ENCODE results near the gene NAPA.

NAPA gene

GRCh38 chr19:47550129-47550528, 35.3 kb upstream of the NAPA start:
- H3K4me2 ChIP-seq: no peak overlapping the region
- no peaks in the 10 kb centered on the region for H3K36me3 ChIP-seq (ENCODE audit: insufficient read depth)
- no peak overlapping the region for H2AFZ ChIP-seq (ENCODE audit: low read depth)
- H3K4me1 ChIP-seq (ENCODE audit: low read depth, poor library complexity, severe bottlenecking): no peaks in the 10 kb centered on the region
- no peak overlapping the region for H3K9ac ChIP-seq
- H3K27ac ChIP-seq: no peak overlapping the region
- H3K27me3 ChIP-seq (ENCODE audit: insufficient read depth, low read depth): peaks cover 9% of the 10 kb centered on the region; the same call in 1 of the 2 replicates
- H3K4me3 ChIP-seq (IDR thresholded peaks at IDR 0.05; ENCODE audit: insufficient read depth, low read depth, low read length): no peak overlapping the region
- H4K20me1 ChIP-seq (ENCODE audit: insufficient read depth): no peaks in the 10 kb centered on the region
- H3K79me2 ChIP-seq (ENCODE audit: insufficient read depth, low read depth): no peaks in the 10 kb centered on the region
- no peak for TF ChIP-seq CTCF (conservative IDR thresholded peaks at IDR 0.05; ENCODE audit: low read depth, low read length)

- Histone ChIP-seq H2AFZ (ENCODE audit: low read depth) (no peak overlapping the region), H3K79me2 (ENCODE audit: insufficient read depth, low read depth) (no peaks in the 10 kb centered on the region), H3K4me1 (ENCODE audit: low read depth, poor library complexity, severe bottlenecking) (no peaks in the 10 kb centered on the region), H3K9ac (no peak overlapping the region), H3K4me2 (no peak overlapping the region), H3K27ac (no peak overlapping the region), H4K20me1 (ENCODE audit: insufficient read depth) (no peaks in the 10 kb centered on the region), H3K36me3 (ENCODE audit: insufficient read depth) (no peaks in the 10 kb centered on the region), H3K27me3 (ENCODE audit: insufficient read depth, low read depth) (peaks cover 9% of the 10 kb centered on the region; the same call in 1 of the 2 replicates), H3K4me3 (IDR thresholded peaks at IDR 0.05; ENCODE audit: insufficient read depth, low read depth, low read length) (no peak overlapping the region)
- TF ChIP-seq CTCF (conservative IDR thresholded peaks at IDR 0.05; ENCODE audit: low read depth, low read length): no peak
Measured at GRCh38 chr19:47549261-47549862, 34.5 kb upstream of the NAPA start.

GRCh38 chr19:47547199-47547598, 32.3 kb upstream of the NAPA start:
- no peaks in the 10 kb centered on the region for H4K20me1 ChIP-seq (ENCODE audit: insufficient read depth)
- H3K9ac ChIP-seq: no peak overlapping the region
- no peaks in the 10 kb centered on the region for H3K79me2 ChIP-seq (ENCODE audit: insufficient read depth, low read depth)
- no peak overlapping the region for H3K4me3 ChIP-seq (IDR thresholded peaks at IDR 0.05; ENCODE audit: insufficient read depth, low read depth, low read length)
- H3K36me3 ChIP-seq (ENCODE audit: insufficient read depth): no peaks in the 10 kb centered on the region
- H2AFZ ChIP-seq (ENCODE audit: low read depth): no peak overlapping the region
- H3K4me2 ChIP-seq: no peak overlapping the region
- H3K27ac ChIP-seq: no peak overlapping the region
- no peak for TF ChIP-seq CTCF (conservative IDR thresholded peaks at IDR 0.05; ENCODE audit: low read depth, low read length)
- no peaks in the 10 kb centered on the region for H3K4me1 ChIP-seq (ENCODE audit: low read depth, poor library complexity, severe bottlenecking)
- H3K27me3 ChIP-seq (ENCODE audit: insufficient read depth, low read depth): peaks cover 9% of the 10 kb centered on the region; the same call in 1 of the 2 replicates

GRCh38 chr19:47545061-47545948, 30.4 kb upstream of the NAPA start:
- Histone ChIP-seq H4K20me1 (ENCODE audit: insufficient read depth) (no peaks in the 10 kb centered on the region), H3K27ac (no peak overlapping the region), H3K79me2 (ENCODE audit: insufficient read depth, low read depth) (no peaks in the 10 kb centered on the region), H3K4me2 (no peak overlapping the region), H3K4me3 (IDR thresholded peaks at IDR 0.05; ENCODE audit: insufficient read depth, low read depth, low read length) (no peak overlapping the region), H3K4me1 (ENCODE audit: low read depth, poor library complexity, severe bottlenecking) (peaks cover 14% of the 10 kb centered on the region), H3K9ac (no peak overlapping the region), H2AFZ (ENCODE audit: low read depth) (no peak overlapping the region), H3K36me3 (ENCODE audit: insufficient read depth) (no peaks in the 10 kb centered on the region), H3K27me3 (ENCODE audit: insufficient read depth, low read depth) (peaks cover 9% of the 10 kb centered on the region; the same call in 1 of the 2 replicates)
- no peak for TF ChIP-seq CTCF (conservative IDR thresholded peaks at IDR 0.05; ENCODE audit: low read depth, low read length)

All from KMS-11 (cell line).